Epidermal melanocyte (primary cell): ENCODE data around the gene SLTM.
"Not testable (repeated sequence)": the region's sequence is repeated elsewhere in the genome, so short reads cannot be mapped to it uniquely, and the experiment has no call there.

Source experiments
- DNase-seq: peaks from one replicate; pipeline ENCODE4 v3.0.0; 2011; ENCODE audit warnings: low spot score; ENCODE audit not compliant: insufficient read length

The SLTM gene

DNA sequence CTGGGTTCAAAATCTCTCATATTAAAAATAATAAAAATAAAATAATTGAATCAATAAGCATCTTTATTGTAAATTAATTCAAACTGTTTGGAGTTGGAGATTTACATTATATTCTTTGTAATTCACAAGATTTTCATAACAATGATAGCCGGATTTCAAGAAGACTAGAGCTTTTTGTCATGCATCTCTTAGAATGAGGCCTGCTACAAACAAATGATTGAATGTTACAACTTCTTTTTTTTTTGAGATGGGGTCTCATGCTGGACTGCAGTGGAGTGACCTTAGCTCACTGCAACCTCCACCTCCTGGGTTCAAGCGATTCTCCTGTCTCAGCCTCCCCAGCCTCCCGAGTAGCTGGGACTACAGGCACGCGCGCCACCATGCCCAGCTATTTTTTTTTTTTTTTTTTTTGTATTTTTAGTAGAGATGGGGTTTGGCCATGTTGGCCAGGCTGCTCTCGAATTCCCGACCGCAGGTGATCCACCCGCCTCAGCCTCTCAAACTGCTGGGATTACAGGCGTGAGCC, 3.5 kb downstream of the SLTM start:
- no peak for DNase-seq

DNA sequence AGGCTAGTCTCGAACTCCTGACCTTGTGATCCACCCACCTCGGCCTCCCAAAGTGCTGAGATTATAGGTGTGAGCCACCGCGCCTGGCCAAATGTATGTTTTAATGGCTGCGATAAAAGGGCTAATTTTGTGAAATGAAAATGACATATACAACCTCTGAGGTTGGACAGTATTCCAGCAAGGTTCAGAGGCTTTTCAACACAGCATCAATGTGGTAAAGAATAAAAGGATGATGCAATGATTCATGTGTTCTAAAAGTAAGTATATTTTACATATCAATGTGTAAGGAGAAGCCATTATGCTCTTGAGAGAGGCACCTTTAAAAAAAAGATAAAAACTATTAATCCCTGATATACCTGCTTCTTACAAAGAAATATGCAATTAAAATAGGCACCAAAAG, 6.7 kb downstream of the SLTM start:
- DNase-seq: no peak

DNA sequence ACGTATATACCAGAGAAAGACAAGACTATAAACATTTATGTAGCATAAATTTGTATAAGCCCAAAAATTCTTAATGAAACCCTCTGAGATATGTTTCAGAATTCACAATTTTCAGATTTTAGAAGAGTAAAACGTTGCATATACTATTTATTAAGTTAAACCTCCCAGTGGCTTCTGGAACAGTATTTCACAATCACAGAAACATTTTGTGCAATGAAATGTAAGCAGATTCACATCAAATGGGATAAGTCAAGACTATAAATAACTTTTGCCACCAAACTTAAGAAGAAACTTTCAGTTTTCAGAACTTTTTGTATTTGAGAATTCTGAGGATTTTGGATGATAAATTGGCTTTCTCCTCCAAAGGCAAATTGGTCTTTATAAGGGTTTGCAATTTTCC, 9.2 kb downstream of the SLTM start:
- no peak for DNase-seq

- DNase-seq: no peak
Measured at GRCh38 chr15:58923696-58924300, 9.7 kb downstream of the SLTM start.

- DNase-seq: no peak
Measured at GRCh38 chr15:58923284-58923683, 10.2 kb downstream of the SLTM start.

DNA sequence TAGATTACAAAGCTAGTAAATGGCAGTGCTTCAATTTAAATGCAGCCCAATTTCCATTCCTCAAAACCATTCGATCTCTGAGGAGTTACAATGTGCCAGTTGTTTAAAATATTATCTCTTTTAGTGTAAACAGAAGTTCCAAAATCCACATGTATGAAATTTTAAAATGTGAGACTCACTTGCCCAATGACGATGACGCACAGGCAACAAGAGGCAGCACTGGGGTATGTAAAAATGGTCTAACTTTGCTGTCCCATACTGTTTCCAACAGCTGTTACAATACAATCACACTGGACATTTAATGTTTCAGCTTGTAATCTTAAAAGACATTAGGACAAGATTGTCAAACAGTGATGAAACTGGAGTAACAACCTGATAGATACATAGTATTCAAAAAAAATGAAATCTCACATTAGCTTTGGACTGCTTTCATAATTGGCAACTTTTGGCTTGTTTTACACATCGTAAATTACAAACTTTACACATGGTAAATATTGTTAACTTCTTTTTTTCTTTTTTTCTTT, 12.2 kb downstream of the SLTM start:
- DNase-seq: no peak

DNA sequence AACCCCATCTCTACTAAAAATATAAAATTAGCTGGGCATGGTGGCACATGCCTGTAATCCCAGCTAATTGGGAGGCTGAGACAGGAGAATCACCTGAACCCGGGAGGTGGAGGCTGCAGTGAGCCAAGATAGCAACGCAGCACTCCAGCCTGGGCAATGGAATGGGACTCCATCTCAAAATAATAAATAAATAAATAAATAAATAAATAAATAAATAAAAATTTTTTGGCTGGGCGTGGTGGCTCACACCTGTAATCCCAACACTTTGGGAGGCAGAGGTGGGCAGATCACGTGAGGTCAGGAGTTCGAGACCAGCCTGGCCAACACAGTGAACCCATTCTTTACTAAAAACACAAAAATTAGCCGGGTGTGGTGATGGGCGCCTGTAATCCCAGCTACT, 13.0 kb downstream of the SLTM start:
- not testable (repeated sequence) for DNase-seq

DNA sequence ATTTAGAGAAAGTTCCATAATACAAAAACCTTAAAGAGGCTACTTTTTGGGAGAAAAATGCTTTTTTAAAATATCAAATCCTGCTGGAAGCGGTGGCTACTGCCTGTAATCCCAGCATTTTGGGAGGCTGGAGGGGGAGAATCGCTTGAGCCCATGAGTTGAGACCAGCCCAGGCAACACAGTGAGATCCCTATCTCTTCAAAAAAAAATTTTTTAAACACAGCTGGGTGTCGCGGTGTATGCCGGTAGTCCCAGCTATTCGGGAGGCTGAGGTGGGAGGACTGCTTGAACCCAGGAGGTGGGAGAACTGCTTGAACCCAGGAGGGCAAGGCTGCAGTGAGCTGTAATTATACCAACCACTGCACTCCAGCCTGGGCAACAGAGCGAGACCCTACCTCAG, 14.2 kb downstream of the SLTM start:
- no peak for DNase-seq

- no peak for DNase-seq
Measured at GRCh38 chr15:58918239-58918638, 15.2 kb downstream of the SLTM start.

GRCh38 chr15:58917613-58918129, 15.8 kb downstream of the SLTM start:
- DNase-seq: not testable (repeated sequence)

GRCh38 chr15:58916962-58917361, 16.5 kb downstream of the SLTM start:
- DNase-seq: no peak

DNA sequence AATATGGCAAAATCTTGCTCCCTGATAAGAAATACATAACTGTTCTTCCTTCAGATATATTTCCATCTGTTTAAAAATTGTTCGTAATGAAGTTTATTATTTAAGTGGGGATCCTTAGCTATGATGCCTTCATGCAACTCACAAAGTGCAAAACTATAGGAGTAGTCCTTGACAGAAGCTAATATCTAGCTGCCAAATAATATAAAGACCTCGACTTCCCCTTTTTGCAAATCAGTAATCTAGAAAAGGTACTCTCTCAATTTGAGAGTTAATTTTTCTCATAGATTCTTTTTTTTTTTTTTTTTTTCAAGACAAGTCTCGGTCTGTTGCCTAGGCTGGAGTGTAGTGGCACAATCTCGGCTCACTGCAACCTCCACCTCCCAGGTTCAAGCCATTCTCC, 23.0 kb downstream of the SLTM start:
- no peak for DNase-seq

DNA sequence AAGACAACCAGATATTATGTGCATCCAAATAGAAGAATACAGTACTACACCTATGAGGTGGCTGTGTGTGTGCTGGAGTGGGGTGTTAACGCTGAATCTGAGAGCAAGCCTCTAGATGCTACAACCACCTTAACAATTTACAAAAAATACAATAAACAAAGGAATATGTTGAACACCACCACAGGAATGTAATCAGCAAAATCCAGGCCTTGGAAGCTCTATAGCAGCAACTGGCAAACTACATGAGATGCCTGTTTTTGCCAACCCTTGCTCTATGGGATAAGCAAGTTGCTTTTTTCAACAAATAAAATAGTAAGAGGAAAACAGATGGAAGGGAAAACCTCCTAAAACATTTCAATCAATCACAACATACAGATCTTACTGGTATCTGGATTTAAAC, 23.9 kb downstream of the SLTM start:
- no peak for DNase-seq

GRCh38 chr15:58908550-58909309, 24.7 kb downstream of the SLTM start:
- DNase-seq: no peak

GRCh38 chr15:58900631-58901030, 32.8 kb downstream of the SLTM start:
- no peak for DNase-seq

DNA sequence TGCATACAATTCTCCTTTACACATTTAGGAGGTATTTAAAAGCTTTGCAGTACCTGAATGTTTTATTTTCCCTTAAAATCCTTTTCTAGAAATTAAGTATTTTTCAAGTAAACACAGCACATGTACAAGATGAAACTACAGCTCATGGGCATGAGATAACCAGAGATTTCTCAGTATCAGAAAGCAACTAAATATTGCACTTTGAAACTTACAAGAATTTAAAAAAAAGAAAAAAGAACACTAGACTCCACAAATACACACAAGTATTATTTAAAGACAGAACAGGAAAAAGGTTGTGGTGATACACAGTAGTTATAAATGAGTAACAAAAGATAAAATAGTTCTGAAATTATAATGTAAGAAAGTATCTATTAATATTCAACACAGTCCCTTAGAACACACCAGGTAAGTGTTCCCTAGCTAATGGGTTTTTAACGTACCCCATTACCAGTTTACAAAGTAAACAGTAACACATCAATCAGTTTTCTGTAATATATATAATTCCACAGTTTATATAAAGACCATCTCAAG, 35.3 kb downstream of the SLTM start:
- no peak for DNase-seq

- no peak for DNase-seq
Measured at GRCh38 chr15:58889363-58889762, 44.1 kb downstream of the SLTM start.

DNA sequence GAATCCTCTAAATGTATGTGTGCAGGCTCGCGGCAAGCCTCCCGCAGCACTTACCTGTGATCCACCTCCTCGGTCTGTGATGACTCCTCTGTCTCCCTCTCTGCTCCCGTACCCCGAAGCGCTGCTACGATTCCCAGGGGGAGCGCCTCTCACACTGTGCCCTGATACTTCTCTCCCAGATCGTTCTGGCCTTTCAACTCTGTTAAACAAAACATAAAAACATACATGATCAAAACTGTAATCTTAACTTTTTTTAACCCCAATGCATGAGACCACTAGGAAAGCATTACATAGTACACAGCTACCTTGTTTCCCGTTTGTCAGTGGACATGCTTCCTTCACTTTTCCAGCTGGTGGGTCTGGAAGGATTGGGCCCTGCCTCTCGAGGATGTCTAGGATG, 46.6 kb downstream of the SLTM start:
- DNase-seq: no peak

DNA sequence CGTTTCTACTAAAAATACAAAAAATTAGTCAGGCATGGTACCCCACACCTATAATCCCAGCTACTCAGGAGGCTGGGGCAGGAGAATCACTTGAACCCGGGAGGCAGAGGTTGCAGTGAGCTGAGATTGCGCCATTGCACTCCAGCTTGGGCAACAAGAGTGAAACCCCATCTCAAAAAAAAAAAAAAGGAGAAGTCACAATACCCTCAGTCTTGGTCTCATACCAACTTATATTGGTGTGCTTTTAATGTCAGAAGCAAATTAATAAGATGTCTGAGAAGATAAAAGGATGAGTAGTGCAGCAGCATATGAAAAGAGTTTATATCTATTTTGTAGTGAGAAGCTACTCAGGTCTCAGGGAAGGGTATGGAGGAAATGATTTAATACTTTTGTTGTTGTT, 49.6 kb downstream of the SLTM start:
- DNase-seq: not testable (repeated sequence)

DNA sequence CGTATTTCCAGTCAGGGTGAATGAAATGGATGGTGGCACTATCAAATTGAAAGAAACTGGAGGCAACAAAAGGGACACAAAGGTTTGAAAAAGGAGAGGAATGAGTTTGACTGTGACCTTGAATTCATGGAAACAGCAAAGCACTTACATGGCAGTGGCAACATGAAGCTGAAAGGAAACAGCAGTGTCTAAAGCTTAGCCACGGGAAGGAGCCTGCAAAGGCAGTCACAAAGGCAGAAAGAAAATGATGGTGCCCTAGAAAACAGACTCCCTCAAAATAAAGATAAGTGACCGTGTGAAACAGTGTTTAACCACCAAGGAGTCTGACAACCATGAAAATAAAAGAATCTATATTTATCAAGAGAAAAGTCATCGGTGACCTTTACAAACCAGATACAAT, 51.2 kb downstream of the SLTM start:
- DNase-seq: no peak

- DNase-seq: no peak
Measured at GRCh38 chr15:58880320-58880719, 53.2 kb downstream of the SLTM start.
